NT2/D1 (cell line): Measurements from ENCODE around the gene PKMYT1.

Source experiments
- SUZ12 ChIP-seq: IDR thresholded peaks from 2 replicates; pipeline ENCODE4 v1.6.1; 2011; ENCODE audit not compliant: insufficient read length, insufficient read depth; ENCODE audit errors: extremely low read depth
- YY1 ChIP-seq: IDR thresholded peaks from 2 replicates; pipeline ENCODE4 v1.6.1; 2011; ENCODE audit not compliant: insufficient read length, insufficient read depth
- ZNF274 ChIP-seq: IDR thresholded peaks from 2 replicates; pipeline ENCODE4 v1.6.1; 2011; ENCODE audit warnings: mild to moderate bottlenecking, low read depth, low read length

GRCh38 chr16:2924901-2925755 lies 55.1 kb downstream of the PKMYT1 start:
- TF ChIP-seq YY1, result no peak
- no peak for TF ChIP-seq SUZ12
- no peak for TF ChIP-seq ZNF274
